Measurements from ENCODE around the gene SP1. TPM values are rescaled to one million over a fixed set of nuclear protein-coding genes. Genes with fewer than 3 reads are reported as not detected.
A peak's percentile ranks its signal among the peaks of the same experiment; 100 is the strongest.

Gene SP1
- total and polyA plus RNA-seq, 9 of the 15 experiments (the other 6 are each of a cell fraction or from before 2014, with no cell fraction given): 8.0 to 65.5 (median 41.6) TPM

DNA sequence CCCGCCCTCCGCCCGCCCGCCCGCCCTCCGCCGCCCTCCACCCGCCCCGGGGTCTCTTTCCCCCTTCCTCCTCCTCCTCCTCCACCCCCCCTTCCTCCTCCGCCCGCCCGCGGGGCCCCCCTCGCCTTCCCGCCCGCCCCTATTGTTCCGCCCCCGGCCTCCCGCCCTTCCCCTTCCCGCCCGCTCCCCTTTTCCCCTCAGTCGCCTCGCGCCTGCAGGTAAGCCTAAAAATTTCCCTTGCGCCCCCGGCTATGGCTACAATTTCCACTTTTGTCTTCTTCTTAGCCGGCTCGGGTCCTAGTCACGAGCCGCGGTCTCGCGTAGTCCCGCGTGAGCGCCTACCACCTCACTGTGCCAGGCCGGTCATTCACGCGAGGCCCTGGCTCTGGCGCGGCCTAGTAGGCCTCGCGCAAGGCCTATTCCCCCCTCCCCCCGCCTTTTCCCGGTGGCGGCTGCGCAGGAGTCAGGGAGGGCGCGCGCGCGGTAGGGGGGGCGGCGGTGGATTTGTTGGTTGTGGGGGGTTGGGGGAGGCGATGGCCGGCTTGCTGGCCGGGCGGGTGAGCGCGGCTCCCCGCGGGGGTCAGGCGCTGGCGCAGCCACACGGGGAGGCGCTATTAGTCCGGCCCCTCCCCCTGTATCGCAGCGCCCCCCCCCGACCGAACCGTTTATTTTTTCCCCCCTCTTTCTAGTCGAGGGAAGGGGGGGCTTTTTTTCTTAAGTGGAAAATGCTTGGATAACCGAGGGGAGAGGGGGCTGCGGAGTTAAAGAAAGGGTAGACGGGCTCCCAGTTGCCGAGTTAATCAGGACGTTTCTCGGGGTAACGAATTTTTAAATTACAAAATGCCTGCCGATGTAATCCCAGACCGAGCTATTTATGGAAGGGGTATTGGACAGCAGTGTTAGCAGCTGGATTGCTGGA lies 72.4 kb downstream of the SP1 start (continued):
- TF ChIP-seq CREBBP (IDR thresholded peaks at IDR 0.05; ENCODE audit: low read depth, low read length) (no peak), SAFB (IDR thresholded peaks at IDR 0.05; ENCODE audit: borderline replicate concordance, low read depth, low read length) (no peak), NR1H2 (CRISPR knock-in tag; IDR thresholded peaks at IDR 0.05) (peak; percentile 86; the same call in 1 of the 2 replicates), ZKSCAN1 (IDR thresholded peaks at IDR 0.05; ENCODE audit: low read depth, low read length) (no peak), OTX1 (CRISPR knock-in tag; IDR thresholded peaks at IDR 0.05) (peak; percentile 23; the same call in 1 of the 2 replicates), IFI16 (CRISPR knock-in tag; IDR thresholded peaks at IDR 0.05) (no peak), SP1 (CRISPR knock-in tag; IDR thresholded peaks at IDR 0.05) (peak; percentile 32), ZNF324 (CRISPR knock-in tag; IDR thresholded peaks at IDR 0.05) (no peak), PHF21A (IDR thresholded peaks at IDR 0.05; ENCODE audit: borderline replicate concordance, low read depth) (no peak), KLF6 (CRISPR knock-in tag; IDR thresholded peaks at IDR 0.05; ENCODE audit: borderline replicate concordance) (no peak), BRCA1 (IDR thresholded peaks at IDR 0.05) (no peak), BRCA1 (CRISPR knock-in tag; IDR thresholded peaks at IDR 0.05) (no peak), SNIP1 (IDR thresholded peaks at IDR 0.05; ENCODE audit: low read depth) (no peak), RAD21 (CRISPR knock-in tag; conservative IDR thresholded peaks at IDR 0.05 in 1 of 2, IDR thresholded peaks at IDR 0.05 in 1 of 2) (peak in 1 of 2 experiments; percentile 16; a peak in 2 of 4 replicates), C11orf30 (IDR thresholded peaks at IDR 0.05; ENCODE audit: low read depth) (no peak)
- TF ChIP-seq, protein P1, sequence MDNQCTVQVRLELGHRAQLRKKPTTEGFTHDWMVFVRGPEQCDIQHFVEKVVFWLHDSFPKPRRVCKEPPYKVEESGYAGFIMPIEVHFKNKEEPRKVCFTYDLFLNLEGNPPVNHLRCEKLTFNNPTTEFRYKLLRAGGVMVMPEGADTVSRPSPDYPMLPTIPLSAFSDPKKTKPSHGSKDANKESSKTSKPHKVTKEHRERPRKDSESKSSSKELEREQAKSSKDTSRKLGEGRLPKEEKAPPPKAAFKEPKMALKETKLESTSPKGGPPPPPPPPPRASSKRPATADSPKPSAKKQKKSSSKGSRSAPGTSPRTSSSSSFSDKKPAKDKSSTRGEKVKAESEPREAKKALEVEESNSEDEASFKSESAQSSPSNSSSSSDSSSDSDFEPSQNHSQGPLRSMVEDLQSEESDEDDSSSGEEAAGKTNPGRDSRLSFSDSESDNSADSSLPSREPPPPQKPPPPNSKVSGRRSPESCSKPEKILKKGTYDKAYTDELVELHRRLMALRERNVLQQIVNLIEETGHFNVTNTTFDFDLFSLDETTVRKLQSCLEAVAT (IDR thresholded peaks at IDR 0.05): peak; percentile 71 to 74; a peak in 2 of 4 replicates
- TF ChIP-seq, protein P2, sequence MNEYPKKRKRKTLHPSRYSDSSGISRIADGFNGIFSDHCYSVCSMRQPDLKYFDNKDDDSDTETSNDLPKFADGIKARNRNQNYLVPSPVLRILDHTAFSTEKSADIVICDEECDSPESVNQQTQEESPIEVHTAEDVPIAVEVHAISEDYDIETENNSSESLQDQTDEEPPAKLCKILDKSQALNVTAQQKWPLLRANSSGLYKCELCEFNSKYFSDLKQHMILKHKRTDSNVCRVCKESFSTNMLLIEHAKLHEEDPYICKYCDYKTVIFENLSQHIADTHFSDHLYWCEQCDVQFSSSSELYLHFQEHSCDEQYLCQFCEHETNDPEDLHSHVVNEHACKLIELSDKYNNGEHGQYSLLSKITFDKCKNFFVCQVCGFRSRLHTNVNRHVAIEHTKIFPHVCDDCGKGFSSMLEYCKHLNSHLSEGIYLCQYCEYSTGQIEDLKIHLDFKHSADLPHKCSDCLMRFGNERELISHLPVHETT (CRISPR knock-in tag; conservative IDR thresholded peaks at IDR 0.05 in 1 of 2, IDR thresholded peaks at IDR 0.05 in 1 of 2): peak; percentile 90 to 93; a peak in 3 of 4 replicates
- TF ChIP-seq, protein P3, sequence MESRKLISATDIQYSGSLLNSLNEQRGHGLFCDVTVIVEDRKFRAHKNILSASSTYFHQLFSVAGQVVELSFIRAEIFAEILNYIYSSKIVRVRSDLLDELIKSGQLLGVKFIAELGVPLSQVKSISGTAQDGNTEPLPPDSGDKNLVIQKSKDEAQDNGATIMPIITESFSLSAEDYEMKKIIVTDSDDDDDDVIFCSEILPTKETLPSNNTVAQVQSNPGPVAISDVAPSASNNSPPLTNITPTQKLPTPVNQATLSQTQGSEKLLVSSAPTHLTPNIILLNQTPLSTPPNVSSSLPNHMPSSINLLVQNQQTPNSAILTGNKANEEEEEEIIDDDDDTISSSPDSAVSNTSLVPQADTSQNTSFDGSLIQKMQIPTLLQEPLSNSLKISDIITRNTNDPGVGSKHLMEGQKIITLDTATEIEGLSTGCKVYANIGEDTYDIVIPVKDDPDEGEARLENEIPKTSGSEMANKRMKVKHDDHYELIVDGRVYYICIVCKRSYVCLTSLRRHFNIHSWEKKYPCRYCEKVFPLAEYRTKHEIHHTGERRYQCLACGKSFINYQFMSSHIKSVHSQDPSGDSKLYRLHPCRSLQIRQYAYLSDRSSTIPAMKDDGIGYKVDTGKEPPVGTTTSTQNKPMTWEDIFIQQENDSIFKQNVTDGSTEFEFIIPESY (CRISPR knock-in tag; IDR thresholded peaks at IDR 0.05): no peak
- TF ChIP-seq, protein P4, sequence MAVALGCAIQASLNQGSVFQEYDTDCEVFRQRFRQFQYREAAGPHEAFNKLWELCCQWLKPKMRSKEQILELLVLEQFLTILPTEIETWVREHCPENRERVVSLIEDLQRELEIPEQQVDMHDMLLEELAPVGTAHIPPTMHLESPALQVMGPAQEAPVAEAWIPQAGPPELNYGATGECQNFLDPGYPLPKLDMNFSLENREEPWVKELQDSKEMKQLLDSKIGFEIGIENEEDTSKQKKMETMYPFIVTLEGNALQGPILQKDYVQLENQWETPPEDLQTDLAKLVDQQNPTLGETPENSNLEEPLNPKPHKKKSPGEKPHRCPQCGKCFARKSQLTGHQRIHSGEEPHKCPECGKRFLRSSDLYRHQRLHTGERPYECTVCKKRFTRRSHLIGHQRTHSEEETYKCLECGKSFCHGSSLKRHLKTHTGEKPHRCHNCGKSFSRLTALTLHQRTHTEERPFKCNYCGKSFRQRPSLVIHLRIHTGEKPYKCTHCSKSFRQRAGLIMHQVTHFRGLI (CRISPR knock-in tag; IDR thresholded peaks at IDR 0.05): no peak
